DND-41 (cell line): ENCODE measurements around the gene RPS29.
A peak's percentile ranks its signal among the peaks of the same experiment; 100 is the strongest.

Source experiments
- ATAC-seq: fragments of 200-7000 bp; cut with Tn5 transposase; 3 replicates; pipeline ENCODE4 v1.9.1; 2021; ENCODE audit warnings: low read depth; ENCODE audit not compliant: insufficient read depth
- DNase-seq: peaks from one replicate; pipeline ENCODE4 v3.0.0-alpha.2; 2020
- H2AFZ ChIP-seq: 2 replicates; pipeline ENCODE4 v1.6.0; 2012; ENCODE audit warnings: low read depth, low read length
- H3K27ac ChIP-seq: 2 replicates; pipeline ENCODE4 v1.5.1; 2012; ENCODE audit warnings: low read length, inconsistent platforms
- H3K27me3 ChIP-seq: fragments of 200-600 bp; sonication (generic); 2 replicates; pipeline ENCODE4 v1.6.0; 2012; ENCODE audit warnings: low read length, mild to moderate bottlenecking, inconsistent platforms; ENCODE audit not compliant: insufficient read depth, poor library complexity
- H3K36me3 ChIP-seq: 2 replicates; pipeline ENCODE4 v1.5.1; 2012; ENCODE audit warnings: low read length, inconsistent platforms; ENCODE audit not compliant: insufficient read depth
- H3K4me1 ChIP-seq: 2 replicates; pipeline ENCODE4 v1.5.1; 2012; ENCODE audit warnings: mild to moderate bottlenecking, low read length; ENCODE audit not compliant: insufficient read depth
- H3K4me2 ChIP-seq: 2 replicates; pipeline ENCODE4 v1.6.0; 2012; ENCODE audit warnings: mild to moderate bottlenecking, moderate library complexity, low read length, inconsistent platforms; ENCODE audit not compliant: insufficient read depth
- H3K4me3 ChIP-seq, 2 experiments: fragments of 200-600 bp in 1 of 2; shearing (Covaris generic) in 1 of 2; 2 replicates each; pipeline ENCODE4 v1.5.1; 2012 to 2016; ENCODE audit warnings: inconsistent platforms in 2 of 2, low read length in 2 of 2, mild to moderate bottlenecking in 2 of 2, low read depth in 1 of 2, moderate library complexity in 1 of 2
- H3K79me2 ChIP-seq: 2 replicates; pipeline ENCODE4 v1.6.0; 2012; ENCODE audit warnings: low read length, inconsistent platforms; ENCODE audit not compliant: insufficient read depth
- H3K9ac ChIP-seq: 2 replicates; pipeline ENCODE4 v1.6.0; 2012; ENCODE audit warnings: low read depth, mild to moderate bottlenecking, inconsistent platforms, low read length, moderate library complexity
- H3K9me3 ChIP-seq: 2 replicates; pipeline ENCODE4 v1.5.1; 2012; ENCODE audit warnings: low read length, moderate library complexity, mild to moderate bottlenecking, inconsistent platforms; ENCODE audit not compliant: insufficient read depth, severe bottlenecking
- H4K20me1 ChIP-seq: 2 replicates; pipeline ENCODE4 v1.6.0; 2012; ENCODE audit warnings: low read length; ENCODE audit not compliant: insufficient read depth
- EZH2 ChIP-seq: IDR thresholded peaks from 3 replicates; pipeline ENCODE4 v1.6.1; 2012; ENCODE audit warnings: borderline replicate concordance, low read depth, mild to moderate bottlenecking, moderate library complexity, low read length, inconsistent platforms; ENCODE audit not compliant: severe bottlenecking
- TF ChIP-seq, protein P1 (sequence below): IDR thresholded peaks from 2 replicates; pipeline ENCODE4 v1.5.1; 2012; ENCODE audit warnings: borderline replicate concordance, low read length, moderate library complexity, mild to moderate bottlenecking; ENCODE audit not compliant: poor library complexity, severe bottlenecking; ENCODE audit errors: extremely low read depth

Gene RPS29

GRCh38 chr14:49584058-49584457 lies 2.1 kb downstream of the RPS29 start:
- peaks cover 70% of the 10 kb centered on the region for H3K79me2 ChIP-seq
- H2AFZ ChIP-seq, result no peak overlapping the region
- ATAC-seq (no peak), DNase-seq (no peak)
- H3K27ac ChIP-seq, result no peak overlapping the region; the same call in 1 of the 2 replicates
- peak overlapping the region; percentile 92 for H3K4me2 ChIP-seq
- peaks cover 45% of the 10 kb centered on the region for H3K36me3 ChIP-seq
- peaks cover 56% of the 10 kb centered on the region for H4K20me1 ChIP-seq
- peak overlapping the region; percentile 91 for H3K9ac ChIP-seq
- H3K4me1 ChIP-seq, result peaks cover 43% of the 10 kb centered on the region
- no peaks in the 10 kb centered on the region for H3K27me3 ChIP-seq
- TF ChIP-seq, protein P1, sequence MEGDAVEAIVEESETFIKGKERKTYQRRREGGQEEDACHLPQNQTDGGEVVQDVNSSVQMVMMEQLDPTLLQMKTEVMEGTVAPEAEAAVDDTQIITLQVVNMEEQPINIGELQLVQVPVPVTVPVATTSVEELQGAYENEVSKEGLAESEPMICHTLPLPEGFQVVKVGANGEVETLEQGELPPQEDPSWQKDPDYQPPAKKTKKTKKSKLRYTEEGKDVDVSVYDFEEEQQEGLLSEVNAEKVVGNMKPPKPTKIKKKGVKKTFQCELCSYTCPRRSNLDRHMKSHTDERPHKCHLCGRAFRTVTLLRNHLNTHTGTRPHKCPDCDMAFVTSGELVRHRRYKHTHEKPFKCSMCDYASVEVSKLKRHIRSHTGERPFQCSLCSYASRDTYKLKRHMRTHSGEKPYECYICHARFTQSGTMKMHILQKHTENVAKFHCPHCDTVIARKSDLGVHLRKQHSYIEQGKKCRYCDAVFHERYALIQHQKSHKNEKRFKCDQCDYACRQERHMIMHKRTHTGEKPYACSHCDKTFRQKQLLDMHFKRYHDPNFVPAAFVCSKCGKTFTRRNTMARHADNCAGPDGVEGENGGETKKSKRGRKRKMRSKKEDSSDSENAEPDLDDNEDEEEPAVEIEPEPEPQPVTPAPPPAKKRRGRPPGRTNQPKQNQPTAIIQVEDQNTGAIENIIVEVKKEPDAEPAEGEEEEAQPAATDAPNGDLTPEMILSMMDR, result no peak
- no peak for TF ChIP-seq EZH2
- H3K9me3 ChIP-seq, result no peaks in the 10 kb centered on the region
- H3K4me3 ChIP-seq, result peak overlapping the region; percentile 87 to 98; a peak in 3 of 4 replicates

GRCh38 chr14:49583629-49584028 lies 2.6 kb downstream of the RPS29 start:
- Histone ChIP-seq H3K36me3 (peaks cover 48% of the 10 kb centered on the region), H4K20me1 (peaks cover 59% of the 10 kb centered on the region), H3K4me2 (peak overlapping the region; percentile 92), H3K27ac (no peak overlapping the region), H3K4me3 (peak overlapping the region in 1 of 2 experiments; percentile 87; a peak in 1 of 4 replicates), H3K9me3 (no peaks in the 10 kb centered on the region), H3K27me3 (no peaks in the 10 kb centered on the region), H3K79me2 (peaks cover 73% of the 10 kb centered on the region), H3K4me1 (peaks cover 43% of the 10 kb centered on the region), H2AFZ (no peak overlapping the region), H3K9ac (no peak overlapping the region)
- TF ChIP-seq EZH2, result no peak
- TF ChIP-seq, protein P1, result no peak
- no peak for DNase-seq
- ATAC-seq, result no peak

DNA sequence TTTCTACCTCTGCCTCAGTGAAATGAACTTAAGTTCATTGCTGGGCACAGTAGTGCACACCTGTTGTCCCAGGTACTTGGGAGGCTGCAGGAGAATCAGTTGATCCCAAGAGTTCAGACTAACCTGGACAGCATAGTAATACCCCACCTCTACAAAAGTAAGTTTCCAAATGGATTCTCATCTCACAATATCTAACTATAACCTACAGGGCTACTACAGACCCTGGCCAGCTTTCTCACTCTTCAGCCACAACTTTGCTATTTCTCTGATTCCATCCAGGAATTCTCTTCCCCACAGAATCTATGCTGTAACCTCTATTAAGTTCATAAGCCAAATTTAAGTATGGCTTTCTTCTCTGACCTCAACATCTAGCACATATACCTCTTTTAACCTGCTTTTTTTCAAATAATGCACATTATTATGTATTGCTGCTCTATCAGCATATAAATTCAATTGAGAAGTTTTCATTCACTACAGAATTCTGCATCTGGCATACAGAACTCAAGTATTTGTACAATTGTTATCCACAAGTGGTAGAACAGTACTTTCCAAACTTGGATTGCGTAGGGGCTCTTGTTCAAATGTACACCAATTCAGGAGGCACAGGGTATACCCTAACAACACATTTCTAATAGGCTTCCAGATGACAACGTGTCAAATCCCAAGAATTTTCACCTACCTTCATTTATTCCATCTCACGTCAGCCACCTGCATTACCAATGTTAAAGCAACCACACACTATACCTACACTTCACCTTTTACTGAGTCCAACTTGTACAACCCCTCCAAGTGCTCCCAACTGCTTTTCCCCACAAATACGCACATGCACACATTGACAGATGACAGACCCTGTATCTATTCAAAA lies 3.8 kb downstream of the RPS29 start:
- peaks cover 61% of the 10 kb centered on the region for H4K20me1 ChIP-seq
- peaks cover 76% of the 10 kb centered on the region for H3K79me2 ChIP-seq

More for the DNA sequence above, 3.8 kb downstream of the RPS29 start:
- peaks cover 37% of the 10 kb centered on the region for H3K4me1 ChIP-seq
- no peak for DNase-seq
- H3K4me2 ChIP-seq, result peak overlapping the region; percentile 92; the same call in 1 of the 2 replicates
- ATAC-seq, result no peak
- no peak overlapping the region for H3K9ac ChIP-seq
- peaks cover 53% of the 10 kb centered on the region for H3K36me3 ChIP-seq
- TF ChIP-seq, protein P1, result no peak
- no peak for TF ChIP-seq EZH2
- H2AFZ ChIP-seq, result no peak overlapping the region
- no peak overlapping the region for H3K27ac ChIP-seq
- H3K9me3 ChIP-seq, result no peaks in the 10 kb centered on the region
- H3K27me3 ChIP-seq, result no peaks in the 10 kb centered on the region
- no peak overlapping the region for H3K4me3 ChIP-seq
